GM18505 (cell line): ENCODE measurements around the gene DMAP1.

ENCODE experiments used
- ATAC-seq: cut with Tn5 transposase; IDR thresholded peaks from one replicate; pipeline ENCODE4 v1.9.1; 2021; ENCODE audit not compliant: unreplicated experiment
- POLR2A ChIP-seq: IDR thresholded peaks from 4 replicates; pipeline ENCODE4 v1.6.1; 2011; ENCODE audit warnings: borderline replicate concordance; ENCODE audit not compliant: insufficient read depth, insufficient read length; ENCODE audit errors: extremely low read depth

DMAP1 gene

DNA sequence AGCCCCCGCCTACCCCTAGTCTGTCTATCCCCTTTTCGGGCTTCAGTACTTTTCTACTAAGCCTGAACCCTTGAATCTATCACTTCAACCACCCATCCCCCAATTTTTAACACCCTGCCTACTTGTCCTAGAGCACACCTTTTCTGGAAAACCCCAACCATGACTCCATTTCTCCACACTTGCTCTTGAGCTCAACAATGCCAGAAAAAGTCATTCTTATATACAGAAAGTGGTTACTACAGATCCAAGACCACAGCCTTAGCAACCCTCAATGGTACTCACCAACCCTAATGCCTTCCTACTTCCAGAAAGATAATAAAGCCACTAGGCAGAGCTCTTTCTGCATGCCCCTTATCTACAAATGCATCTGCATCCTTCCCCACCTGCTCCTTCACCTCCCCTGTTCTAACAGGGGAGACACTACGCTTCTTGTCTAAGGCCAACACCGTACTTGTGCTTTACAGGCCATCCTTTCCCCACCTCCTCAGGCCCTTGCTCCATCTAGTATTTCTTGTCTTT lies 41.2 kb downstream of the DMAP1 start:
- TF ChIP-seq POLR2A = no peak
- ATAC-seq = no peak

DNA sequence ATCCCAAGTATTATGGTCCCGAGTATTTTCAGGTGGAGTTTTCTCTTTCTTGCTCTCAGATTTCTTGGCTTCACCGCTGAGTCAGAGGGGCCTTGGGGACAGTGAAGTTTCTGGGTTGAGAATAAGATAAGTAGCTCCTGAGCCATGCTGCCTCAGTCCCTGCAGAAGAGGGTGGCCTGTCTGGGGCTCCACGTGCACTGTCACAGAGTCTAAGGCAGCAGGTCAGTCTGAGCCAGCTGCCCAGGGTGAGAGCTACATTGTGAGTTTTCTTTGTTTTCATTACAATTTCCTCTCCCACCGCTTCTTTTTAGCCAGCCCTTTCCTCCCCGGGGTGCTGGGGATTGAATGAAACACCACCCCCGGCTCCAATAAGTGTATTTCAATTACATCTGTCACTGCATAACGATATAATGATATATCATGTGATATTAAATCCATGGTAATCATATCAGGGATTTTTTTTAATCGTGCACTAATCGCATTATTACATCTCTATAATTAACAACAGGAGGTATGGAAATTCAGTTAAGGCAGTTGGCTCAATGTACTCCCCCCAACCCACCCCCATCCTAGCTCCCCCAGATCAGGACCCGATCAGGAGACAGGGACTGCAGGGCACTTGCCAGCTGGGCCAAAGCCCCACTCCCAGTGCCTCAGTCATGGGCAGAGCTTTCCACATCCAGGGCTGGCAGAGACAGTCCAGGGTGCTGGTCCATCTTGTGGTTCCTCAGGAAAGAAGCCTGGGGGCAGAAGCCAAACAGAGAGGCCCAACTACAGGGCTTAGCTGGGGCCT lies 43.7 kb downstream of the DMAP1 start:
- ATAC-seq = no peak
- TF ChIP-seq POLR2A = no peak

DNA sequence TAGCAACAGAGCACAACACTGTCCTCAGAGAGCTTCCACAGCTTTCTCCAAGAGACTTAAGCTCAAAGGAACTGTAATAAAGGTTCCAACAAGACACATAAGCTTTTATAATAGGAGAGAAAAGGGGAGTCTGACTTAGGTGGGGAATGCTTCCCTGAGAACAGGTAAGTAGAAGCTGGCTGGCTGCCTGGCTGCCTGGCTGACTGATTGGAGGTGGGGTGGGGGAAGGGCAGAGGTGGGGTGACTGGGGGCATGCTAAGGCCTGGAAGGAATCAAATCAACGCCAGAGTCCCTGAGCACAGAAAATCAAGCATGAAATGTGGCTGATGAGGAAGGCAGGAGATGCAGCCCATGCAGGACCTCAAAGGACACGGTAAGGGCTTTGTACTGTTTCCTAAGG lies 45.8 kb downstream of the DMAP1 start:
- no peak for ATAC-seq
- TF ChIP-seq POLR2A = no peak

DNA sequence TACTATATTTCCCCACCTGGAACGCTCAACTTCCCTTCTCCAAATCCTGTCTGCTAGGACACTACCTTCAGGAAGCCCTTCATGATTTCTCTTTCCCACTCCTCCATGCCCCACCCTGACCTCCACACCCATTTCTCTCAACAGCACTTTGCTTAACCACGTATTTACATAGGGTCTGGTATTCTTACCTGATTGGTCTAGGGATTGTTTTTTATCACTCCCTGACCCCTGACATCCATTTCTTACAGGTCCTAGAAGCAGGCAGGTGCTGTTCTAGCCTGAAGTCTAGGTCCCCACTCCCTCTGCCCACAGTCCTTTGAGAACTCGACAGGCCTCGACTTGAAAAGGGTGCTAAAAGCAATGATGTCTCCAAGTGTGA lies 47.5 kb downstream of the DMAP1 start:
- no peak for TF ChIP-seq POLR2A
- no peak for ATAC-seq

DNA sequence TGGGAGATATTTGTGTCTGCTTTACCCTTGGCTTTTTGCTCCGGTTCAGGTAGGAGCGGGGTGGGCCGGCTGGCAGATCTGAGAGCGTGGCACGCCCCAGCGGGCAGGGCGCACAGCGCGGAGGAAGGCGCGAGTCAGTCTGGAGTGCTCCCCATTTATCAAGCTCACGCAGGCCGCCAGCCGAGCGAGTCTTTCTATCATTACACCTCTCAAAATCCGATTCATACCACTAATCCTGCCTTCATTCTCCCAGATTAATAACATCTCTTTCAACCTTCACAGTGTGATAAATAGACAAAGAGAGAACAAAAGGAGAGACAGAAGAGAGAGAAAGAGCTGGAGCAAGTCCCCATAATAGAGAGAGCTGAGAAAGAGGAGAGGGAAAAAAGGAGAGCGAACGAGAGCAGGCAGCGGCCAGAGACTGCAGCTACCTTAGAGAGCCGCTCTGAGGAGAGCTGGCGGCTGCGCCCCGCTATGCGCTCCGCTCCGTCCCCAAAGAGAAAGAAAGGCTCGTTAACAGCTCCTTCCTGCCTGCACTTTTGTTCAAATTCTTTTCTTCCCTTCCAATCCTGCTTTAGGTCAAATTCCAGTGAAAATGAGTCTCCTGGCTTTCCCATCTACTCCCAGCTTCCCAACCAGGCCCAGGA lies 48.0 kb downstream of the DMAP1 start:
- ATAC-seq = no peak
- TF ChIP-seq POLR2A = no peak

DNA sequence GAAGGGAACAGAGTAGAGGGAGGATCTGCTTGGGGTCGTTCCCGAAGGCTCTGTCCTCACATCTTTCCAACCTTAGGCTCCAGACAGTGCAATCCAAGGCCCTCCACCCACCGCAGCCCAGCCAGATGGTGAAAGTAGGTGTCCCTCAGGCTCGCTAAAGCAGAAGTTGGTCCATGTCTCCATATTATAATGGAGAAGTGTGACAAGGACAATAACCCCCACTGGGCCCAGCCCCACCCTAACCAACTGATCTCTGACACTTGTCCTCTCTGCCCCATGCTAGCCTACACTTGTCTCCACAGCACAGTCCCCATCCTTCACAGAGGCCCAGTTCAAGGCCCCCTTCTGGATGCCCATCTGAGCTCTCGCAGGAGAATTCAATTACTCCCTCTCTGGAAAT lies 48.7 kb downstream of the DMAP1 start:
- no peak for TF ChIP-seq POLR2A
- no peak for ATAC-seq

DNA sequence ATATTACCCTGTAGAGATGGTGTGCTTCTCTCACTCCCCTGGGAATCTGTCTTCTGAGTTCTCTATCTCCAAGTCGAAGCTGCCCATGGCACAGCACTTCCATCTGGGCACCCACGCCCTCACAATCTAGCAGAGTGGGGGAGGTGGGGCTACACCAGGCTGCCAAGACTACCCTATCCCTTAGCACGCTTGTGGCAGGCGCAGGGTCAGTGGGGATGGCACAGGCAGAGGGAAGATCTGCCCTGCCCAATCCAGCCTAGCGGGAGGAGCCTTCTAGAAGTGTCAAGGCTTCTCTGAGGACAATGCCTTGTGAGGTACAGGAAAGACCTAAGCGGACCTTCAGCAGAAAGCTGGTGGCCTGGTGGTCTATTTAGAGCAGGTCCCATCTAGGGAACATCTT lies 49.1 kb downstream of the DMAP1 start:
- ATAC-seq = no peak
- TF ChIP-seq POLR2A = no peak

DNA sequence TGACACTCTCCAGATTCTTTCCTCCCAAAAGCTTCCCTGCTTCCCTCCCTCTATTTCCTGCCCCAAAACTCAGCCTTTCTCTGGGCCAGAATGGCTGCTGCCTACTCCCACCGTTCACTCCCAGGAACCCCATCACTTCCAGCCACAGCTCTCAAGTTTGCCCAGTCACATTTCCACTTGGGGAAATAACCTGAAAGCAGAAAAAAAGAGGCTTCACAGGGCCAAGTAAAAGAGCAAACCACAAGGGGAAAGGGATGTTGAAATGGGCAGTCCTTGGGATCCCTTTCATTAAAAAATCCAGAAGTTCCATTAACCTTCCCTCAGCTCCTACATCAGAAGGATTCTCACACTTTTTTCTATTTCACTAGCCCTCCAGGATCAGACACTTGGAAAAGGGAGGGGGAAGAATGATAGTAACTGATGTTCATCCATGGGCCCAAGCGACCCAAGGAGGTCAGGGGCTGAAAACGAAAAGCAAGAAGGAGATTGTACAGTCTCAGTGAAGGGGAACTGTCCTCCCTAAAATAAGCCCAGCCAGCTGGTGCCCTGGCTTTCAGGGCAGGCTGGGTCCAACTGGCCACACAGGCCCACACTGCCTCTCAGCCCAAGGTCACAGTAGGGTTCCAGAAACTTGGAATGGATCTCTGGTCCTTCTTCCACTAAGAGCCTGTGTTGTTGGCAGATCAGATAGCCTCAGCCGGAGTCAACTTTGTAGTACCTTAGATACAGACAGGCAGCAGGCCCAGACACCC lies 49.7 kb downstream of the DMAP1 start:
- no peak for ATAC-seq
- TF ChIP-seq POLR2A = no peak

DNA sequence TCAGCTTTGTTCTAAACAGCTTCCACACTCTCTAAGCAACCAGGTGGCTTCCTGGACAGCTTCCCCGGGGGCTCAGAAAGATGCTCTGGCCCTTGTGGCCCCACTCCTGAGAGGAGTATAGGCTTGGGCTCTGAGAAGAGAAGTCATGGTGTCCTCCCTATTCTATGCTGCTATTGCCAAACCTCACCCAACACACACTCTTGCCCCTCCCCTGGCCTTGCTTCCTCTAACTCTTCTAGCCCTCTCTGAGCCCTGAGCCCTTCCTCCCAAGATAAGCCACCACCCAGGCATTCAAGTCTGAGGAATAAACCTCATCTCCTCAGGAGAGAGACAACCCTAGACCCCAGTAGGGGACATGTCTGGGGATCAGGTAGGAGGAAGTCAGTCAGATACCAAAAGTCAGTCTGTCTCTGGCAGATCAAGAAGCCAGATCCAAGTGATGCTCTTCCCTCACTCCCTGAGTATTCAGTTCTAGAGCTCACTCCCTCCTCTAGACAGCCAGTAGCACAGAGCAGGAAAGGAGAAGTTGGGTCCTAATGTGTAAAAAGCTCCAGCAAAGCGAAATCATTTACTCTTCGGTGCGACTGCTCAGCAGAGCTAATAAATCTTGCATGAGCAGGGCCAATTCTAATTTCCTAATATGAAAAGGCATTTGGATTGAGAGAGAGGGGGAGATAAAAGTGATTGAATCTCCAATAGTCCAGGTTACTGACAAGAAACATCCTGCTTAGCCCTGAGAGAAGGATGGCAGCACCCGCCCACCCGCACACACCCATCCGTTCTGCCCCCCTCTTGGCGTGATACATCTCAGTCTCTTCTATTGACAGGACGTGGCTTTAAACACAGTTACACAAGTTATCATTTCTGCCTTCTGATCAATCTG lies 50.5 kb downstream of the DMAP1 start:
- no peak for TF ChIP-seq POLR2A
- ATAC-seq = no peak

DNA sequence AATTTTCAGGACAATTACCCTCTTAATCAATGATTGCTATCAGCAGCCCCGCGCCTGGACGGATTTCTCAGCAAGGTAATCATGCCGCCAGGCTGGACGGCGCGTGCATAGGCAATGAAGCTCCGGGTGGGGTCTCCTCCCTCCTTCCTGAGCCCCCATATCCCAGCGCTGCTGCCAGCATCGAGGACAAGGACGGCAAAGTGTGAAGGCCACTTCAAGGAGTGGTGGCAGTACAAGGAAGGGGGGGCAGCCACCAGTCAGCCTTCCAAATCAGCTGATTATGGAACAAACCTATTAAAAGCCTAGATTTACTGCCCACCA lies 51.1 kb downstream of the DMAP1 start:
- no peak for TF ChIP-seq POLR2A
- no peak for ATAC-seq

DNA sequence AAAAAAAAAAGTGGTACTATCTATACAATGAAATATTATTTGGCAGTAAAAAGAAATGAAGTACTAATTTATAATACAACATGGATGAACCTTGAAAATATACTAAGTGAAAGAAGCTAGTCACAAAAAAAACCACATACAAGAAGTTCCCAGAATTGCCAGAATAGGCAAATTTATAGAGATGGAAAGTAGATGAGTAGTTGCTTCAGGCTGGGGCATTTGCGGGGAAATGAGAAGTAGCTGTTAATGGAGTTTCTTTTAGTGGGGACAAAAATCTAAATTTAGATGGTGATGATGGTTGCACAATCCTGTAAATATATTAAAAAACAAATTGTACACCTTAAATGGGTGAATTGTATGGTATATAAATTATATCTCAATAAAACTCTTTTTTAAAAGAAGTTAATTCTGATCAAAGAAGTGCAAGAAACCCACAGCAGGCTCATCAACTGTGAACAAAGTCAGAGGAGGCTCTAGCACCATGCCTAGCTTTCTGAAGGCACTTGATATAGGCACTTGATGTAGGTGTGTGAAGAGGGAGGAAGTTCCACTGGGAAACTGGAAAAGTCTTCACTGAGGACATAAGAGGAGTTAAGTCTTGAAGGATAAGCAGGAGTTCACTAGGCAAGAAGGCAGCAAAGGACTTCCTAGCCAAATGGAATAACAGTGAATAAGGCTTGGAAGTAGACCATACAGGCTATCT lies 52.5 kb downstream of the DMAP1 start:
- TF ChIP-seq POLR2A = no peak
- no peak for ATAC-seq
